ENCODE data around the gene POLR1F.

DNA sequence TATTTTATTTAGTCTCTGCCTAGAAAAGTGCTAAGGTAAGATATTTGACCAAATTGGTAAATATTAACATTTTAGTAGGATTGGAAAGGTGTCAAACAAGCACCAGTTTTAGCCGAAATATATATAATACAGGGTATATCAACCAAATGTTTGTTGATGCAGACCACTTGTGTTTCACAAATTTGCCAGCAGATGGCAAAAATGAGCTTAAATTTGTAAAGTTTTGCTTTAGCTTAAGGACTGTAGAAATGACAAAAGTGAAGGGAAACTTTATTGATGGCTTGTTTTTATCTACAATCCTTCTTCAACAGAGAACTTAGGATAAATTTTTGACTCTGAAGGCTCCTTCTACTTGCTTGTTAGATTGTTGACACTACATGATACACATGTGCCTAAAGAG lies 4.8 kb upstream of the POLR1F start:
- TF ChIP-seq SRF (IDR thresholded peaks at IDR 0.05; ENCODE audit: low read depth): no peak
- TF ChIP-seq, protein P1, sequence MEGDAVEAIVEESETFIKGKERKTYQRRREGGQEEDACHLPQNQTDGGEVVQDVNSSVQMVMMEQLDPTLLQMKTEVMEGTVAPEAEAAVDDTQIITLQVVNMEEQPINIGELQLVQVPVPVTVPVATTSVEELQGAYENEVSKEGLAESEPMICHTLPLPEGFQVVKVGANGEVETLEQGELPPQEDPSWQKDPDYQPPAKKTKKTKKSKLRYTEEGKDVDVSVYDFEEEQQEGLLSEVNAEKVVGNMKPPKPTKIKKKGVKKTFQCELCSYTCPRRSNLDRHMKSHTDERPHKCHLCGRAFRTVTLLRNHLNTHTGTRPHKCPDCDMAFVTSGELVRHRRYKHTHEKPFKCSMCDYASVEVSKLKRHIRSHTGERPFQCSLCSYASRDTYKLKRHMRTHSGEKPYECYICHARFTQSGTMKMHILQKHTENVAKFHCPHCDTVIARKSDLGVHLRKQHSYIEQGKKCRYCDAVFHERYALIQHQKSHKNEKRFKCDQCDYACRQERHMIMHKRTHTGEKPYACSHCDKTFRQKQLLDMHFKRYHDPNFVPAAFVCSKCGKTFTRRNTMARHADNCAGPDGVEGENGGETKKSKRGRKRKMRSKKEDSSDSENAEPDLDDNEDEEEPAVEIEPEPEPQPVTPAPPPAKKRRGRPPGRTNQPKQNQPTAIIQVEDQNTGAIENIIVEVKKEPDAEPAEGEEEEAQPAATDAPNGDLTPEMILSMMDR (IDR thresholded peaks at IDR 0.05 in 2 of 3, conservative IDR thresholded peaks at IDR 0.05 in 1 of 3; ENCODE audit: borderline replicate concordance in 1 of 3, insufficient read depth in 1 of 3, low read depth in 2 of 3, low read length in 2 of 3): peak; percentile 50 to 74 (median 53); a peak in 5 of 6 replicates
- TF ChIP-seq, protein P2, sequence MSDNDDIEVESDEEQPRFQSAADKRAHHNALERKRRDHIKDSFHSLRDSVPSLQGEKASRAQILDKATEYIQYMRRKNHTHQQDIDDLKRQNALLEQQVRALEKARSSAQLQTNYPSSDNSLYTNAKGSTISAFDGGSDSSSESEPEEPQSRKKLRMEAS (IDR thresholded peaks at IDR 0.05): no peak
- TF ChIP-seq YY1 (IDR thresholded peaks at IDR 0.05; ENCODE audit: extremely low read depth, insufficient replicate concordance, low read depth, low read length): no peak
- no peak for TF ChIP-seq POLR2AphosphoS5 (IDR thresholded peaks at IDR 0.05; ENCODE audit: low read depth, low read length)
- no peak for TF ChIP-seq TCF7L2 (IDR thresholded peaks at IDR 0.05; ENCODE audit: borderline replicate concordance, extremely low read depth, insufficient read depth, insufficient read length)
- TF ChIP-seq SP1 (IDR thresholded peaks at IDR 0.05; ENCODE audit: low read depth): no peak
